NCI-H2227 (cell line): ENCODE measurements around the gene METTL27.
"Not testable (repeated sequence)": the region's sequence is repeated elsewhere in the genome, so short reads cannot be mapped to it uniquely, and the experiment has no call there.

Experiments
- DNase-seq: peaks from one replicate; lab custom pipeline; 2025; ENCODE audit not compliant: unreplicated experiment; lab: John Stamatoyannopoulos, UW

Gene METTL27

GRCh38 chr7:73821597-73822285, 20.6 kb downstream of the METTL27 start:
- DNase-seq, result not testable (repeated sequence)

GRCh38 chr7:73820013-73820412, 22.3 kb downstream of the METTL27 start:
- no peak for DNase-seq

GRCh38 chr7:73817121-73817520, 25.2 kb downstream of the METTL27 start:
- no peak for DNase-seq

DNA sequence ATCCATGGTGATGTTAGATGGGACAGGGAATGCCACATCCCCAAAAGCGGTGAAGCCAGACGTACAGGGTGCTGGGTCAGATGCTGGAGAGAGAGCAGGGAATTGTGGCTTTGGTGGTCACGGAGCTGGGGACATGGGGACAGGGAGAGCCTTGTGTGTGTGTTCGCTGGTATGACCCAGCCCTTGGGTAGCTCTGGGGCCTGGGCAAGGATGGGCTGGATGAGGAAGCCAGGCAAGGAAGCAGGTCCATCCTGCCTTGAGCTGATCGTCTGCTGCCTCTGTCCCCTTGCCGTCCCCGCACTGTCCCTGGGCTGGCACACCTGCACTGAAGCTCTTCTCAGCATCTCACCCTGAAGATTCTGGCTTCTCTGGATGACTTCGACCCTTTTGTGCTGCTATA, 26.9 kb downstream of the METTL27 start:
- no peak for DNase-seq

GRCh38 chr7:73812996-73813395, 29.3 kb downstream of the METTL27 start:
- DNase-seq, result no peak

DNA sequence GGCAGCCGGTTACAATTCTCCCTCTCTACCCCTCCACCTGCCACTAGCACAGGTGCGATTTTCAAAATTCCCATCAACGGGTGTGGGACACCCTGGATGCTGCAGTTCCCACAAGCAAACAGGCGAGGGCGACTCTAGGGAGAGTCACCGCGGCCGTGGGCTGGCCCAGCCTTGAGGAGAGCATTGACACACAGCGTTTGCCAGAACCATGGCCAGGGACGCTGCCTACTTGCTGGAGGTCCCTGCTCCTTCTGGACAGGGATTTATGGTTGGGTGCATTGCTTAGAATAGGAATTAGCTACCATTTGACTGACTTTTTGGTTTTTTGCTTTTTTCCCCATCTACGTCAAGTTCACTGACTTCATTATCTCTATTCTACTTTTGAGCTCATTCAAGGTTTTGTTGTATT, 30.6 kb downstream of the METTL27 start:
- peak; percentile 45 for DNase-seq

DNA sequence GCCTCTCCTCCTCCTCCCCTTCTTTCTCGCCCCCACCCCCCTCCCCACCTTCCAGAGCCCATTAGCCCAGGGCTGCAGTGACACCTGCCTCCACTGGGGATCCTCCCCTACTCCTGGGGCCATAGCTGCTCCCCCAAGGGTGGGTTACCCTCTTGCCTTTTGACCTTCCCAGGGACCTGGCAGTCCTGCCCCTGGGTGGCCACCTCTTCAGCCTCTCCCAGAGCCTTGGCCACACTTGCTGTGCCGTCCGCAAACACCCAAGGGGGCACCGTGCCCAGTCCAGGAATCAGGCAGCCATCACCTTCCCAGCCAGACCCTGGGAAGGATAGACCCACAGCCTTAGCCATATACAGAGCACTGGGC, 31.3 kb downstream of the METTL27 start:
- DNase-seq, result no peak

GRCh38 chr7:73809467-73809951, 32.8 kb downstream of the METTL27 start:
- no peak for DNase-seq

DNA sequence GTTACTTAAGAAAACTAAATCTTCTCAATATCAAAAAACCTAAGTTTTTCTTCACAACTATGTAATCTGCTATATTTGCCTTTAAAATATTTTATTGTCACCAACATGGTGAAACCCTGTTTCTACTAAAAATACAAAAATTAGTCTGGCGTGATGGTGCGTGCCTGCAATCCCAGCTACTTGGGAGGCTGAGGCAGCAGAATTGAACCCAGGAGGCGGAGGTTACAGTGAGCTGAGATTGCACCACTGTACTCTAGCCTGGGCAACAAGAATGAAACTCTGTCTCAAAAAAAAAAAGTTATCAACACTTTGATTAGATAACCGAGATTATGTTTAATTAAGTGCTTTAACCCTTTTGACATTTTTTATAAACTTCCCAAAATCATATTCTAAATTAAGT, 39.9 kb downstream of the METTL27 start:
- DNase-seq, result no peak

DNA sequence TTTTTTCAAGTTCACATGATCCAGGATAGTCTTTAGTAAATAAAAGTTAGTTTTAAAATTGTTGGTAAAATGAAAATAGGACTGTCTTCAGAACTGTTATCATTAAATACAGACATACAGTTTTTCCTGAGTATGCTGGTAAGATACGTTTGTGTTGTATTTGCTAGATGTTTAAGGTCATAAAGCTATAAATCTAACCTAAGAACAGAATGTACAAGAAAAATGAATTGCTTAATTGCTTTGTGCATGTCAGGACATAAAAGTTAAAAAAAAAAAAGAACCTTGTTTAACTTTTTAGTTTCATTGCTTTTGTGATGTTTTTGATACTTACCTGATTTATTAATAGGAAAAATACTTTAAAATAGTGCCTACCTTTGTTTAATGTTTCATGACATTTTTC, 40.7 kb downstream of the METTL27 start:
- DNase-seq, result no peak

DNA sequence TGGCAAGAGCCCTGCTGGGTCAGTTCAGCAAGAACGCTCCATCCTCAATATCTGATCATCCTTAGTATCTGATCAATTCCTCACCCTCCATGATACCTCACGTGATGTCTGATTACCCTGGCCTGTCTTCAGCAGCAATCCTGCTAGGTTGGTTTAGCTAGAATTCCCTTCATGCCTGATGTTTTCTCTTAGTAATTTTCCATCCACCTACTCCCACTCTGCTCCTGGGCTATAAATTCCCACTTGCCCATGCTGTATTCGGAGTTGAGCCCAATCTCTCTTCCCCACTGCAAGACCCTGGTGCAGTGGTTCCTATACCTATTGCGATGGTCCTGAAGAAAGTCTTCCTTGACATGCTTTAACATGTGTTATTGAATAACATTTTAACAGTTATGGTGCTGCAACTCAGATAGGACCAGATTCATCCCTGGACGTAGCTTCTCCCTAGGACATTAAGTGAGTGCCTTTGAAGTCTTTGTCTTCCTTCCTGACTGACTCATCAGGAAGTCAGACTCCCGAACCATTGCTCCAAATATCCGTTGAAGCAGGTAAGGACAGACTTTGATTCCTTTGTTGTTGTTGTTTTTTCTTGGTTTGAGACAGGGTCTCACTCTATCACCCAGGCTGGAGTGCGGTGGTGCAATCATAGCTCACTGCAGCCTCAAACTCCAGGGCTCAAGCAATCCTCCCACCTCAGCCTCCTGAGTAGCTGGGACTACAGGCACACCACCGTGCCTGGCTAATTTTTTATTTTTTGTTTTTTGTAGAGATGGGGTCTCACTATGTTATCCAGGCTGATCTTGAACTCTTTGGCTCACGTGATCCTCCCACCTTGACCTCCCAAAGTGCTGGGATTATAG, 42.8 kb downstream of the METTL27 start:
- no peak for DNase-seq

- not testable (repeated sequence) for DNase-seq
Observed at GRCh38 chr7:73797176-73797575, 45.1 kb downstream of the METTL27 start.

GRCh38 chr7:73796656-73797055, 45.7 kb downstream of the METTL27 start:
- DNase-seq, result not testable (repeated sequence)

DNA sequence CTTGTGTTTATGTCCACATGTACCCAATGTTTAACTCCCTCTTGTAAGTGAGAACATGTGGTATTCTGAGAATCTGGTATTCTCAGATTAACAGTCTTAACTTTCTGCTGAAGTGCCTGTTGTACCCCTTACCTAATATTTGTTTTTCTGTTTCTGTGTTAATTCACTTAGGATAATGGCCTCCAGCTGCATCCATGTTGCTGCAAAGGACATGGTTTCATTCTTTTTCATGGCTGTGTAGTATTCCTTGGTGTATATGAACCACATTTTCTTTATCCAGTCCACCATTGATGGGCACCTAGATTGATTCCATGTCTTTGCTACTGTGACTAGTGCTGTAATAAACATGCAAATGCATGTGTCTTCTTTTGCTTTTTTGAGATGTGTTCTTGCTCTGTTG, 47.1 kb downstream of the METTL27 start:
- not testable (repeated sequence) for DNase-seq

DNA sequence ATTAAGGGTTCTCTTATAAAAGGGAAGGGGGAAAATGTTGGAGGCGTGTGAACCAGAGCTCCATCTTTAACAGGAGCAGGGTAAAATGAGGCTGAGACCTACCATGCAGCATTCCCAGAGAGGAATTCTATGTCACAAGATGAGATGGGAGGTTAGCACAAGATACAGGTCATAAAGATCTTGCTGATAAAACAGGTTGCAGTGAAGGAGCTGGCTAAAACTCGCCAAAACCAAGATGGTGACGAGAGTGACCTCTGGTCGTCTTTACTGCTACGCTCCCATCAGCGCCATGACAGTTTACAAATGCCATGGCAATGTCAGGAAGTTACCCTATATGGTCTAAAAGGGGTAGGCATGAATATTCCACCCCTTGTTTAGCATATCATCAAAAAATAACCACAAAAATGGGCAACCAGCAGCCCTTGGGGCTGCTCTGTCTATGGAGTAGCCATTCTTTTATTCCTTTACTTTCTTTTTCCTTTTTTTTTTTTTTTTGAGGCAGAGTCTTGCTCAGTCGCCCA, 51.1 kb downstream of the METTL27 start:
- not testable (repeated sequence) for DNase-seq

DNA sequence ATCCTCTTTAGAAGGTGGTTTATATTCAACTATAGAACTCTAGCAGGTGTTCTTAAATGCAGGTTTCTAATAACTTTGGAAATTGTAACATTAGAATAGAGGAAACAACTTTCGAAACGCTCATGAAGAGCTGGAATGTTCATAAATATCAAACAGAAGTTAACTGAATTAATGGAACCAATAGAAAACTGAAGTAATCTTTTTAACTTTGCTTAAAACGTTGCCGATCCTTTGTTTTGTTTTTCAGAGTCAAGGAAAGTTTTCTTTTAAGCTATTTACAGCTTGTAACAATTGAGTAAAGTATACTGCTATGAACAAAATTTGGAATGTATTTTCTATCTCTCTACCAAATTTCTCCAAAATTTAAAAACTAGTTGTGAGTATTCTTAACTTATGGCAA, 53.3 kb downstream of the METTL27 start:
- DNase-seq, result no peak

GRCh38 chr7:73787786-73788048, 54.6 kb downstream of the METTL27 start:
- not testable (repeated sequence) for DNase-seq

DNA sequence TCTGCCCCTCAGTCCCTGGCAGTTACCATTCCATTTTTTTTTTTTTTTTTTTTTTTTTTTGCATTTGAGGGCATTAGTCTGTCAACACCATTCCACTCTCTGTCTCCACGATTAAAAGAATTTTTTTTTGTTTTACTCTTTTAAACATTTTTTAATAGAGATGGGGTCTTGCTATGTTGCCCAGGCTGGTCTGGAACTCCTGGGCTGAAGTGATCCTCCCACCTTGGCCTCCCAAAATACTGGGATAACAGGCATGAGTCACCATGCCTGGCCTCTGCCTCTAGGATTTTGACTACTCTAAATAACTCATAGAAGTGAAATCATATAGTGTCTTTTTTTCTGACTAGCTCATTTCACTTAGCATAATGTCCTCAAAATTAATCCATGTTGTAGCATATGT, 55.7 kb downstream of the METTL27 start:
- DNase-seq, result no peak
